Stimulated activated CD8-positive, alpha-beta memory T cell treated with anti-CD3 and anti-CD28 coated beads, Interleukin-12 subunit alpha, Interleukin-12 subunit beta, amount 100 ng/mL, for 1 hour (primary cell): Measurements from ENCODE around the gene CCND3.

ENCODE experiments used
- DNase-seq: peaks from one replicate; pipeline ENCODE4 v3.0.0-alpha.2; 2020; ENCODE audit warnings: low read depth

The CCND3 gene

DNA sequence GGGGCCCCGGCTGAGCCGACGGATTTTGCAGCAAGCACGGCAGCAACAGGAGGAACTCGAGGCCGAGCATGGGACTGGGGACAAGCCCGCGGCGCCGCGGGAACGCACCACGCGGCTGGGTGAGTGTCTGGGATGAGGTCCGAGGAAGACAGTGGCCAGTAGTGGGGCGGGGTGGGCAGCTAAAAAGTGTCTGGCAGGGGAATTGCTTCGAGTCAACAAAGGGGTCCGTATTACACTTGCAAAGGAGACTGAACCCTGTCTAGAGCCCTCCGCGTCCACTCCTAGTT lies 20.0 kb downstream of the CCND3 start:
- DNase-seq: no peak

- DNase-seq: peak; percentile 94
Measured at GRCh38 chr6:41920921-41921711, 20.5 kb downstream of the CCND3 start, which contains the start of the genes BYSL and MED20. Gene BYSL (plus strand): TSS chr6:41921499. CDS start chr6:41921563, 64 bp downstream. Gene MED20 (minus strand): TSS chr6:41921139. CDS start chr6:41921018, 121 bp downstream.

- DNase-seq: no peak
Measured at GRCh38 chr6:41917528-41917927, 24.1 kb downstream of the CCND3 start.

GRCh38 chr6:41914869-41915530 lies 26.6 kb downstream of the CCND3 start:
- no peak for DNase-seq

GRCh38 chr6:41914343-41914742 lies 27.3 kb downstream of the CCND3 start:
- DNase-seq: no peak

DNA sequence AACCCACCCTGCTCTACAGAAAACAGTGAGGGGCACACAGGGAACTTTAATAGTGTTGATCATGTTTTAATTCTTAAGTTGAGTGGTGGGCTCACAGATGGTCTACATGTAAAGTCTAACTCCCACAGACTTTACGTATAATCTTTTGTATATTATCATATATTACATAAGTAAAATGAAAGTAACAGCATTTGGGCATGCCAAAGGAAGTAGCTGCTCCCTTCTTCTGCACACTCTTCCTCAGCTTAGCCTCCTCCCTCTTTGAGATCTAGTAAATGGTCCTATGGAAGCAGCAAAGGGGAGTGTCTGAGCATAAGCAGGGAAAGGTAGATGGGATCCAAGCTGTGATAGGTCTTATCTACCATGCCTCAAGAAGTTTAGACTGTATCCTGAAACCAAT lies 31.9 kb downstream of the CCND3 start:
- no peak for DNase-seq

DNA sequence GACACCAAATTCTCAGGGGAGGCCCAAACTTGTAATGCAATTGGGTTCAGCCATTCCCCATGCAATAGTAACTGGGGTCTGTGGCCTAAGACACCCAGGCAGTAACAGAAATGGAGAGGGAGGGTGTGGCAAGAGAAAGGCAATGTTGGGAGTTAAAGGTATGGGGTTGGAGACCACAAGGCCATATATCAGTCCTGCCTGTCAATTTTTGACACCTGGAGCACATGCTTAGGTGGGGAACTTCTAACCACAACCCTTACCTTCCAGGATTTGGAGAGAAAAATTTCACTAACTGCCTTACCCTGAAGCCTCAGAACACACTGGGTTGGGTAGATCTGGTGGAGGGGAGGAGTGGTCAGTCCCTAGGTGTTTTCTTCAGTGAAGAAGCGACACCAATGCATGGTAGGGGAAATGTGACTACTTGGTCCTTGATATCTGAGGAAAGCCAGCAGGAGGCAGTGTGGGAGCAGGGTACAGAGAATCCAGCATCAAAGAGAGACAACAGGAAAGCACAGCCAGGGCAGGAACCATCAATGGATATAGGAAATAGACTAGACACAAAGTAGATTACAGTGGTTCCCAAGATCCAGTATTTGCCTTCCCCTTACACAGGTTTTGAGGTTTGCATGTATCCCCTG lies 39.6 kb downstream of the CCND3 start:
- peak; percentile 21 for DNase-seq

DNA sequence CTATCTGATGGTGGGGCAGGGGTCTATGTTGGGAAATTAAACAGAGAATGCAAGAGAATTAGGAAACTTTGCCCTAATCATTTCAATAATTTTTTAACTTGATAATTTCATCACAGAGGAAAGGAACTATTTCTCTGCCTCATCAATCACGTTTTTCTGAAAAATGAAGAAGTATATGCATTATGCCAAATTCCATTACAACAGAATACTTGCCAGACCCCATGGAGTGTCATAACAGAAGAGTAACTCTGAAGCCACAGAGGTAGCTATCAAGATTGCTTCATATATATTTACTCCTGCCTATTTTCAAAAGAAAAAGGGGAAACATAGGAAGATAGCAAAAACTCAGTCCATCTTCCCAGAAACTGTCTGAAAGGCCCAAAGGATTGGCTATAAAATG lies 40.7 kb downstream of the CCND3 start:
- DNase-seq: no peak

DNA sequence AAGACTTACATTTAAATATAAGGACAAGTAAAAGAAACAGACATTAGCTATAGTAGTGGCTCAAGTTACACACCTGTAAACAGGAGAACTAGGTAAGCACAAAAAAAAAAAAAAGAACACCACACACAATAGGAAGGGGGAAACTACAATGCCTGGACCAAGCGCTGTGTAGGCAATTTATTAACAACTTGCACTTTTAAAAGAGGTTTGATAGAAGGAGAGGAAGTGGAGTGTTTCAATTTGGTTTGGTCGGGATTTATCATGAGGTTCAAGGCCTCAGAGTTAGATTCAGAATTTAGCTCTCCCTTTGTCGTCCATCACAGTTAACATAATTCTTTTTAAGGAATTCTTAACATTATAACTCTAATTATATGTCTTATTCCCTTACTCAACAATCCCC lies 45.3 kb downstream of the CCND3 start:
- DNase-seq: no peak

DNA sequence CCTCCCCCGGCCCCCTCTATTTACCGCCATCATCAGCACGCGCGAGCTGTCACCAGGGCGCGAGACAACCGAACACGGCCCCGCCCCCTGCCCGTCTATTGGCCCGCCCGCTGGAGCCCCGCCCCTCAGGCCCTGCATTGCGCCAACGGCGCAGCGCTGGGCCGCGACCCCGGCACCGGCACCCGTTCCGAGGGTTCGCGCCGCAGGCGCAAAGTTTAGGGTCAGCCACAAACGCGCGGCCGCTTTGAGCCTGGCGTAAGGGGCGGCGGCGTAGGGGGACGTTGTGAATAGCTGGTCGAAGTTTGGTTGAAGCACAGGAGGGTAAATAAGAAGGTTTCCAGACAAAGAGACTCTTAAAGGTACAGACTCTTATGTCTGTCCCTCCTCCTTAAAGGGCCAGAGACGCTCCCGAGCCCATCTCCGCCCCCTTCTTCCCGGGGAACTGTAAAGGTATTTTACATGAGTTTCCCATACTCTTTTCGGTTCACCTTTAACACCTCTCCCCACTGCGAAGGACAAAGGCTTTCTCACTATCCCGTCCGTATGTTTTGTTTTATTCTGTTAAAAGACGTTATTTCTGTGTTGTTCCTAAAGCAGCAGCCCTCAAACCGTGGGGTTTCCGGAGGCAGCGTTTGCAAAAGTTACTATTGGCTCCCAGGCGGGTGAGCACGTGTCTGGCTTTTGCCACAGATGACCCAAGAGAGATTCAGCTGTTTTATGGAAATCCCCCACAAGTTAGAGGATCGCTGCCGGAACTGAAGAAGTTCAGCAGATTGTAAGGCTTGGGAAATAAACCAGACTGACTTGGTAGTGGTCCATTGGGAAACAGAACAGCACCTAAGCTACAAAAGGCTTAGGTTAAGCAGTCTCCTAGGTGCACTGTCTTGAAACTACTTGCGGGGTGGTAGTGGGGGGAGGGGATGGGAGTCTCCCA lies 46.0 kb downstream of the CCND3 start, which contains the start of gene USP49:
Gene USP49, minus strand, starts transcription at position 76 of the 934 bp plus-strand sequence. CDS start 88,392 bp downstream, outside the sequence.
- peak; percentile 83 for DNase-seq

- DNase-seq: no peak
Measured at GRCh38 chr6:41894366-41895299, 47.0 kb downstream of the CCND3 start.

DNA sequence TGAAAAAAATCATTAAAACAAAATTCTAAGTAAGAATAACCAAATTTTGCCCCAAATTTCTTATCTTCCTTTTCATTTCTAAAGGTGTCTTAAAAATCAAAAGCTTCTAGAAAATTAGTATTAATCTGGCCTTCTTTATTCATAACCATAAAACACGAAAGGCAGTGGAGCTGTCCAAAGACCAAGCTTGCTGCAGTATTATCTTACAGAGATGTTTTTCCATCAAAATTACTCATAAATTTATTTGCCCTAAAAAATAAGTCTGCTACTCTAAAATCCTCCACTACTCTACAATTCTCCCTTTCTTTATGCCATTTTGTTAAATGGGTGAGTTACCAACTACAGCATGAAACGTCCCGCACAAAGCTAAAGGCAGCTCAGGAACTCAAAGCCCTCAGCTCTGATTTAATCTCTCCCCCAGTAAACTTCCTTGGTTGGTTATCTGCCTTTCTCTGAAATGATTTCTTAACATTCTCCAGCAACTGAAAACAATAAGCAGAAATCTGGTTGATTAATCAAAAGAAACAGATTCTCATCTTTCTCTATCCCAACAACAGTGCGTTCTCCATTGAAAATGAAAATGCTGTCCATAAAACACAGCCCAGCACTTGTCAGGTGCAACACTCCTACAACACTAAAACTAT lies 48.6 kb downstream of the CCND3 start:
- DNase-seq: no peak

- no peak for DNase-seq
Measured at GRCh38 chr6:41887331-41887751, 54.3 kb downstream of the CCND3 start.

- no peak for DNase-seq
Measured at GRCh38 chr6:41885930-41886329, 55.7 kb downstream of the CCND3 start.

GRCh38 chr6:41884957-41885356 lies 56.7 kb downstream of the CCND3 start:
- DNase-seq: no peak
